ENCODE data around the gene MAPKAP1.

GRCh38 chr9:125650271-125650737 is 56.7 kb downstream of the MAPKAP1 start:
- TF ChIP-seq SMC3 (conservative IDR thresholded peaks at IDR 0.05; ENCODE audit: poor library complexity) (no peak), EZH2 (IDR thresholded peaks at IDR 0.05; ENCODE audit: borderline replicate concordance, insufficient read depth, low read length, poor library complexity, severe bottlenecking) (no peak), CTCF (IDR thresholded peaks at IDR 0.05; ENCODE audit: poor library complexity, severe bottlenecking) (no peak), REST (IDR thresholded peaks at IDR 0.05; ENCODE audit: borderline replicate concordance) (no peak), TAF1 (IDR thresholded peaks at IDR 0.05; ENCODE audit: low read depth) (no peak), EP300 (conservative IDR thresholded peaks at IDR 0.05; ENCODE audit: poor library complexity, severe bottlenecking) (no peak), POLR2AphosphoS5 (IDR thresholded peaks at IDR 0.05) (no peak), MXI1 (conservative IDR thresholded peaks at IDR 0.05; ENCODE audit: poor library complexity, severe bottlenecking) (no peak), RAD21 (conservative IDR thresholded peaks at IDR 0.05) (no peak)
